Esophagus squamous epithelium (tissue), 4 donors: ENCODE results near the gene COL27A1.
"Not testable (repeated sequence)": the region's sequence is repeated elsewhere in the genome, so short reads cannot be mapped to it uniquely, and the experiment has no call there.

ENCODE experiments used
- CTCF ChIP-seq, 6 experiments: fragments of 450-650 bp in 4 of 6; fragments of 200-600 bp in 2 of 6; sonication (generic) in 2 of 6; IDR thresholded peaks; one replicate each; pipeline ENCODE4 v1.5.1; 2016 to 2019; ENCODE audit warnings: antibody characterized with exemption in 6 of 6, mild to moderate bottlenecking in 4 of 6, moderate library complexity in 4 of 6
- POLR2A ChIP-seq, 4 donors: fragments of 450-650 bp; IDR thresholded peaks; one replicate each; pipeline ENCODE4 v1.6.1; 2017; ENCODE audit warnings: antibody characterized with exemption in 4 of 4, mild to moderate bottlenecking in 4 of 4, moderate library complexity in 3 of 4

- not testable (repeated sequence) for TF ChIP-seq CTCF, POLR2A (IDR thresholded peaks at IDR 0.05)
Observed at GRCh38 chr9:114332474-114333040, 177.2 kb downstream of the COL27A1 start.
